ENCODE measurements around the gene OR3A2. TPM values are rescaled to one million over a fixed set of nuclear protein-coding genes. Genes with fewer than 3 reads are reported as not detected.
"Not testable (repeated sequence)": the region's sequence is repeated elsewhere in the genome, so short reads cannot be mapped to it uniquely, and the experiment has no call there.

OR3A2 gene
- total RNA-seq, 1 donor from 2014 or later, result not detected

- DNase-seq (ENCODE audit: low read depth, low spot score), result no peak
- H3K4me3 Mint-ChIP-seq, result no peak within 1 kb of the TSS
- no peak for TF ChIP-seq CTCF (conservative IDR thresholded peaks at IDR 0.05)
- peaks cover 18% of the 10 kb centered on the region for H3K9me3 Mint-ChIP-seq
- peaks cover 30% of the 10 kb centered on the region for H3K27me3 Mint-ChIP-seq (ENCODE audit: low read depth)
- no peaks in the 10 kb centered on the region for H3K4me1 Mint-ChIP-seq
- no peak within 1 kb of the TSS for H3K27ac Mint-ChIP-seq (ENCODE audit: unreplicated experiment)
- peaks cover 6% of the 10 kb centered on the region for H3K36me3 Mint-ChIP-seq (ENCODE audit: low read depth)
Observed at GRCh38 chr17:3411070-3411469, 25.0 kb upstream of the OR3A2 start, which contains the start of gene OR3A3. OR3A3 (plus strand) TSS chr17:3411370.

- DNase-seq (ENCODE audit: low read depth, low spot score); H3K36me3 Mint-ChIP-seq (ENCODE audit: low read depth); H3K4me1 Mint-ChIP-seq; H3K27ac Mint-ChIP-seq (ENCODE audit: unreplicated experiment); H3K4me3 Mint-ChIP-seq: not testable (repeated sequence)
- Mint-ChIP-seq H3K27me3 (ENCODE audit: low read depth) (peaks cover 52% of the 10 kb centered on the region), H3K9me3 (peaks cover 16% of the 10 kb centered on the region)
Observed at GRCh38 chr17:3403856-3404255, 17.7 kb upstream of the OR3A2 start.

- H3K36me3 Mint-ChIP-seq (ENCODE audit: low read depth), result no peaks in the 10 kb centered on the region
- H3K27ac Mint-ChIP-seq (ENCODE audit: unreplicated experiment), result no peak overlapping the region
- H3K27me3 Mint-ChIP-seq (ENCODE audit: low read depth), result peaks cover 49% of the 10 kb centered on the region
- DNase-seq (ENCODE audit: low read depth, low spot score), result no peak
- peaks cover 5% of the 10 kb centered on the region for H3K9me3 Mint-ChIP-seq
- no peak overlapping the region for H3K4me3 Mint-ChIP-seq
- no peak for TF ChIP-seq CTCF (conservative IDR thresholded peaks at IDR 0.05)
- H3K4me1 Mint-ChIP-seq, result no peaks in the 10 kb centered on the region
Observed at GRCh38 chr17:3401786-3402185, 15.7 kb upstream of the OR3A2 start.

GRCh38 chr17:3400055-3400454 is 13.9 kb upstream of the OR3A2 start:
- no peaks in the 10 kb centered on the region for H3K36me3 Mint-ChIP-seq (ENCODE audit: low read depth)
- no peak overlapping the region for H3K27ac Mint-ChIP-seq (ENCODE audit: unreplicated experiment)
- no peak for TF ChIP-seq CTCF (conservative IDR thresholded peaks at IDR 0.05)
- H3K4me3 Mint-ChIP-seq, result no peak overlapping the region
- H3K4me1 Mint-ChIP-seq, result no peaks in the 10 kb centered on the region
- DNase-seq (ENCODE audit: low read depth, low spot score), result no peak
- H3K27me3 Mint-ChIP-seq (ENCODE audit: low read depth), result peaks cover 49% of the 10 kb centered on the region
- H3K9me3 Mint-ChIP-seq, result peaks cover 3% of the 10 kb centered on the region

GRCh38 chr17:3398310-3398709 is 12.2 kb upstream of the OR3A2 start, which contains the start of gene OR1E1:
OR1E1 (minus strand) TSS chr17:3398410; CDS start chr17:3398410, 0 bp downstream.
- peaks cover 46% of the 10 kb centered on the region for H3K27me3 Mint-ChIP-seq (ENCODE audit: low read depth)
- no peak for DNase-seq (ENCODE audit: low read depth, low spot score)
- H3K36me3 Mint-ChIP-seq (ENCODE audit: low read depth), result no peaks in the 10 kb centered on the region
- no peak for TF ChIP-seq CTCF (conservative IDR thresholded peaks at IDR 0.05)
- H3K9me3 Mint-ChIP-seq, result peaks cover 6% of the 10 kb centered on the region
- H3K4me1 Mint-ChIP-seq, result no peaks in the 10 kb centered on the region
- no peak within 1 kb of the TSS for H3K4me3 Mint-ChIP-seq
- no peak within 1 kb of the TSS for H3K27ac Mint-ChIP-seq (ENCODE audit: unreplicated experiment)

GRCh38 chr17:3397801-3398200 is 11.7 kb upstream of the OR3A2 start:
- H3K9me3 Mint-ChIP-seq; H3K36me3 Mint-ChIP-seq (ENCODE audit: low read depth); H3K4me1 Mint-ChIP-seq; H3K27ac Mint-ChIP-seq (ENCODE audit: unreplicated experiment); H3K4me3 Mint-ChIP-seq: not testable (repeated sequence)
- H3K27me3 Mint-ChIP-seq (ENCODE audit: low read depth), result peaks cover 40% of the 10 kb centered on the region
- DNase-seq (ENCODE audit: low read depth, low spot score), result peak; percentile 5

GRCh38 chr17:3389791-3390190 is 3.7 kb upstream of the OR3A2 start:
- no peak for TF ChIP-seq CTCF (conservative IDR thresholded peaks at IDR 0.05)
- H3K4me3 Mint-ChIP-seq, result no peak overlapping the region
- H3K9me3 Mint-ChIP-seq, result peaks cover 8% of the 10 kb centered on the region
- DNase-seq (ENCODE audit: low read depth, low spot score), result no peak
- H3K27ac Mint-ChIP-seq (ENCODE audit: unreplicated experiment), result no peak overlapping the region
- no peaks in the 10 kb centered on the region for H3K4me1 Mint-ChIP-seq
- peaks cover 12% of the 10 kb centered on the region for H3K27me3 Mint-ChIP-seq (ENCODE audit: low read depth)
- no peaks in the 10 kb centered on the region for H3K36me3 Mint-ChIP-seq (ENCODE audit: low read depth)
